Measurements from ENCODE around the gene TMEM266. TPM values are rescaled to one million over a fixed set of nuclear protein-coding genes. Genes with fewer than 3 reads are reported as not detected.

TMEM266 gene
- total RNA-seq, 6 donors from 2014 or later: 0.59 to 2.4 (median 1.2) TPM; not detected in 1

- Histone ChIP-seq H3K27ac (no peak overlapping the region), H3K4me1 (peaks cover 3 to 11% (median 6%) of the 10 kb centered on the region in 4 donors), H3K4me3 (no peak overlapping the region), H3K36me3 (peaks cover 6 to 25% (median 22%) of the 10 kb centered on the region in 4 donors), H3K27me3 (no peaks in the 10 kb centered on the region), H3K9me3 (no peaks in the 10 kb centered on the region)
- ATAC-seq (ENCODE audit: low FRiP score in 2 of 2): no peak
- DNase-seq: no peak
- TF ChIP-seq EP300 (IDR thresholded peaks at IDR 0.05) (no peak), CTCF (IDR thresholded peaks at IDR 0.05) (no peak), POLR2AphosphoS5 (IDR thresholded peaks at IDR 0.05) (no peak), POLR2A (IDR thresholded peaks at IDR 0.05) (no peak)
- 92 to 100% methylated on average over 1 of the region's 1 CpG for WGBS, 2 donors
These were observed 161.4 kb downstream of the TMEM266 start for GRCh38 chr15:76221085-76221767.

- Histone ChIP-seq H3K9me3 (no peaks in the 10 kb centered on the region), H3K27ac (no peak overlapping the region), H3K36me3 (peaks cover 6 to 27% (median 23%) of the 10 kb centered on the region in 4 donors), H3K4me1 (peaks cover 1 to 8% (median 5%) of the 10 kb centered on the region in 4 donors), H3K27me3 (no peaks in the 10 kb centered on the region), H3K4me3 (no peak overlapping the region)
- ATAC-seq (ENCODE audit: low FRiP score in 2 of 2) (no peak), DNase-seq (no peak)
- TF ChIP-seq POLR2A (IDR thresholded peaks at IDR 0.05) (no peak), EP300 (IDR thresholded peaks at IDR 0.05) (no peak), POLR2AphosphoS5 (IDR thresholded peaks at IDR 0.05) (no peak), CTCF (IDR thresholded peaks at IDR 0.05) (no peak)
- WGBS, 2 donors: 93 to 95% methylated on average over 4 of the region's 4 CpGs
These were observed 162.4 kb downstream of the TMEM266 start for GRCh38 chr15:76222159-76222558.

GRCh38 chr15:76223521-76223920, 163.7 kb downstream of the TMEM266 start:
- H3K27ac ChIP-seq: no peak overlapping the region
- no peaks in the 10 kb centered on the region for H3K9me3 ChIP-seq
- H3K4me3 ChIP-seq: no peak overlapping the region
- ATAC-seq (ENCODE audit: low FRiP score in 2 of 2): no peak
- no peaks in the 10 kb centered on the region for H3K27me3 ChIP-seq
- TF ChIP-seq POLR2AphosphoS5 (IDR thresholded peaks at IDR 0.05): no peak
- no peak for TF ChIP-seq CTCF (IDR thresholded peaks at IDR 0.05)
- no peak for TF ChIP-seq POLR2A (IDR thresholded peaks at IDR 0.05)
- TF ChIP-seq EP300 (IDR thresholded peaks at IDR 0.05): no peak
- WGBS, 2 donors: 96 to 97% methylated on average over 2 of the region's 2 CpGs
- peaks cover 6 to 28% (median 22%) of the 10 kb centered on the region in 4 donors for H3K36me3 ChIP-seq
- no peak for DNase-seq
- no peaks in the 10 kb centered on the region for H3K4me1 ChIP-seq

GRCh38 chr15:76229266-76229665, 169.5 kb downstream of the TMEM266 start:
- Histone ChIP-seq H3K27me3 (no peaks in the 10 kb centered on the region), H3K36me3 (peaks cover 6 to 46% (median 23%) of the 10 kb centered on the region in 4 donors), H3K27ac (no peak overlapping the region), H3K9me3 (no peaks in the 10 kb centered on the region), H3K4me3 (no peak overlapping the region), H3K4me1 (no peaks in the 10 kb centered on the region)
- DNase-seq (no peak), ATAC-seq (ENCODE audit: low FRiP score in 2 of 2) (no peak)
- 0 to 96% methylated on average over 1 of the region's 1 CpG for WGBS, 2 donors
- TF ChIP-seq EP300 (IDR thresholded peaks at IDR 0.05) (no peak), POLR2A (IDR thresholded peaks at IDR 0.05) (no peak), CTCF (IDR thresholded peaks at IDR 0.05) (no peak), POLR2AphosphoS5 (IDR thresholded peaks at IDR 0.05) (no peak)

GRCh38 chr15:76233921-76234320, 174.1 kb downstream of the TMEM266 start:
- DNase-seq (no peak), ATAC-seq (ENCODE audit: low FRiP score in 2 of 2) (no peak)
- Histone ChIP-seq H3K27ac (no peak overlapping the region), H3K4me3 (no peak overlapping the region), H3K36me3 (peaks cover 0 to 18% (median 9%) of the 10 kb centered on the region in 4 donors), H3K4me1 (no peaks in the 10 kb centered on the region), H3K27me3 (no peaks in the 10 kb centered on the region), H3K9me3 (no peaks in the 10 kb centered on the region)
- TF ChIP-seq EP300 (IDR thresholded peaks at IDR 0.05) (no peak), POLR2A (IDR thresholded peaks at IDR 0.05) (no peak), POLR2AphosphoS5 (IDR thresholded peaks at IDR 0.05) (no peak), CTCF (IDR thresholded peaks at IDR 0.05) (no peak)
- 97 to 100% methylated on average over 1 of the region's 1 CpG for WGBS, 2 donors

Data from upper lobe of left lung (tissue), 6 donors.